Loucy (cell line): ENCODE data around the gene LRRC45.

Experiments used
- EZH2phosphoT487 ChIP-seq: fragments of 200-600 bp; IDR thresholded peaks from 2 replicates; pipeline ENCODE4 v1.6.1; 2018; ENCODE audit warnings: antibody characterized with exemption, mild to moderate bottlenecking, moderate library complexity, borderline replicate concordance
- TF ChIP-seq, protein P1 (sequence below): fragments of 200-600 bp; sonication (generic); conservative IDR thresholded peaks from 2 replicates; pipeline ENCODE4 v1.5.1; 2014; ENCODE audit warnings: mild to moderate bottlenecking, antibody characterized with exemption, low read length

GRCh38 chr17:82047914-82048570 is 24.9 kb downstream of the LRRC45 start:
- TF ChIP-seq, protein P1, sequence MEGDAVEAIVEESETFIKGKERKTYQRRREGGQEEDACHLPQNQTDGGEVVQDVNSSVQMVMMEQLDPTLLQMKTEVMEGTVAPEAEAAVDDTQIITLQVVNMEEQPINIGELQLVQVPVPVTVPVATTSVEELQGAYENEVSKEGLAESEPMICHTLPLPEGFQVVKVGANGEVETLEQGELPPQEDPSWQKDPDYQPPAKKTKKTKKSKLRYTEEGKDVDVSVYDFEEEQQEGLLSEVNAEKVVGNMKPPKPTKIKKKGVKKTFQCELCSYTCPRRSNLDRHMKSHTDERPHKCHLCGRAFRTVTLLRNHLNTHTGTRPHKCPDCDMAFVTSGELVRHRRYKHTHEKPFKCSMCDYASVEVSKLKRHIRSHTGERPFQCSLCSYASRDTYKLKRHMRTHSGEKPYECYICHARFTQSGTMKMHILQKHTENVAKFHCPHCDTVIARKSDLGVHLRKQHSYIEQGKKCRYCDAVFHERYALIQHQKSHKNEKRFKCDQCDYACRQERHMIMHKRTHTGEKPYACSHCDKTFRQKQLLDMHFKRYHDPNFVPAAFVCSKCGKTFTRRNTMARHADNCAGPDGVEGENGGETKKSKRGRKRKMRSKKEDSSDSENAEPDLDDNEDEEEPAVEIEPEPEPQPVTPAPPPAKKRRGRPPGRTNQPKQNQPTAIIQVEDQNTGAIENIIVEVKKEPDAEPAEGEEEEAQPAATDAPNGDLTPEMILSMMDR: no peak
- no peak for TF ChIP-seq EZH2phosphoT487
